HG03196 (cell line): ENCODE results near the gene LPCAT3.

Experiments
- ATAC-seq: cut with Tn5 transposase; IDR thresholded peaks from one replicate; pipeline ENCODE4 v1.9.1; 2021; ENCODE audit not compliant: unreplicated experiment

LPCAT3 gene

DNA sequence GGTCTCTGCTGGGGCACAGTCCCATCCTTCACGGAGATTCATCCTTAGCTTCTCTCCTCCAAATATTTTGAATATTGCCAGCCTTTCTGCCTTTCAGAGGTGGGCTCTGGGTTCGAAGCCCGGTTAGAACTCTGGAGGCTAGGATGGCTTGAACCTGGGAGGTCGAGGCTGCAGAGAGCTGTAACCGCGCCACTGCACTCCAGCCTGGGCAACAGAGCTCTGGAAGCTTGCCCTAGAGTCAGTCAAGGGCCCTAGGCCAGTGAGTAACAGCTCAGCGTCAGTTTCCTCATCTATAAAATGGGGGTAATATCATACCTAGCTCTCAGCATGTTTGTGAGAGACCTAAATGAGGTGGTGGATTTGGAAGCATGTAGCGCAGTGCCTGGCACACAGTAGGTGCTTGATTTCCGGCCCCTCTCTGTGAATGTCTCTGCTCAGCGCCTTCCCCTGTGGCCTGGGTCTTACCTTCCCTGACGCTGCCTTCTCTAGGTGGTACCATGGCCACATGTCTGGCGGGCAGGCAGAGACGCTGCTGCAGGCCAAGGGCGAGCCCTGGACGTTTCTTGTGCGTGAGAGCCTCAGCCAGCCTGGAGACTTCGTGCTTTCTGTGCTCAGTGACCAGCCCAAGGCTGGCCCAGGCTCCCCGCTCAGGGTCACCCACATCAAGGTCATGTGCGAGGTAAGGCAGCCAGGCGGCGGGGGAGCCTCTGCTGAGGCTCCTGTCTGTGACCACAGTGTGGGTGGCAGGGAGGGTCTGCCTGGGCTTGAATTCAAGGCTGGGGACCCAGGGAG, 63.8 kb downstream of the LPCAT3 start:
- no peak for ATAC-seq

GRCh38 chr12:6953442-6954315, 64.6 kb downstream of the LPCAT3 start:
- peak; percentile 34 for ATAC-seq

- ATAC-seq: no peak
Observed at GRCh38 chr12:6952863-6953441, 65.3 kb downstream of the LPCAT3 start.

DNA sequence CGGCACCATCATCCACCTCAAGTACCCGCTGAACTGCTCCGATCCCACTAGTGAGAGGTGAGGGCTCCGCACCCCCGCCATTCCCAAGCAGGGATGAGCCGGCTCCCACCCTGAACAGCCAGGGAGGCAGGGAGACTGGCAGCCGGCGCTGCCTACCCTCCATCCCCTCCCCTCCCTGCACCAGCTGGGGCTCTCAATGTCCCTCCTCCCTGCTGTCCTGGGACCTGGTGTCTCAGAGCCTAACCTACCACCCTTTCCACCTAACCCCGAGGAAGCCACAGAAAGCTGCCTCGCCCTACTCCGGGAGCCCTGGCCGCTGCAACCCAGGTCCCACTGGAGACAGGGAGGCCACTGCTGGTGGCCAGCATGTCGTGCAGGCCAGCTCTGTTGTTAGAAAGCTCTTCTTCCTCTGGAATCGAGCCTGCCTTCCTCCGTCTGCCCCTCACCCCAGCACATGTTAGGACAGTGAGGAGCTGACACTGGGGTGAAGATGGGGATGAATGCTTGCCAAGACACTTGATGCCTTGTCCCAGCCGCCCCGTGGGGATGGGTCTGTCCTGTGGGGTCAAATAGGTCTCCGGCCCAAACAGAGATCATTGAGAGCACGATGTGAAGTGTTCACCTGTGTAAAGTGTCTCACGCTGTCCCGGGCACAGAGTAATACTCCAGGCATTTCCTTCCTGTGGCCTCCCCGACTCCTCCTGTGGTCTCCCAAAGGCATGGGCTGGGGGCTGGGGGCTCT, 66.0 kb downstream of the LPCAT3 start:
- no peak for ATAC-seq

- no peak for ATAC-seq
Observed at GRCh38 chr12:6951551-6952120, 66.6 kb downstream of the LPCAT3 start.

GRCh38 chr12:6950811-6951540, 67.3 kb downstream of the LPCAT3 start, which contains the start of gene PTPN6:
TSS of gene PTPN6 (plus strand) at chr12:6951356. CDS start at chr12:6951513, 157 bp downstream.
- ATAC-seq: no peak

DNA sequence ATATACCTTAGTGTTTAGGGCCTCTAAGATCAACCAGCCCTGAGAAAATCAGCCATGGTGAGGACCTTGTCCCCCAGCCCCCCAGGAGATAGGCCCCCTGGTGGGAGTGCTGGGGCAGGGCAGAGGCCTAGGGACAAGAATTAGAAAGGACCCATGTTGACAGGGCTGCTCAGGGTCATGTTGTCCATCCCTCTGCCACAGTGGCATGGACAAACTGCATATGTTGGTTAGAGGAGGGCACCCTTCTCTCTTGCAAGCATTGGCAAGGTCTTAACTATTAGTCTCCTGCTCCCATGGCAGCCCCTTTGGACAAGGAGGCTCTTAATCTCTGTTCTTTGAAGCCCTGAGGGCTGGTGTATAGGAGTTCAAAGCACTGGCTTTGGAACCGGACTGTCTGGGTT, 67.9 kb downstream of the LPCAT3 start:
- ATAC-seq: no peak

GRCh38 chr12:6948873-6949594, 69.2 kb downstream of the LPCAT3 start:
- ATAC-seq: no peak

GRCh38 chr12:6947615-6948014, 70.7 kb downstream of the LPCAT3 start:
- no peak for ATAC-seq

DNA sequence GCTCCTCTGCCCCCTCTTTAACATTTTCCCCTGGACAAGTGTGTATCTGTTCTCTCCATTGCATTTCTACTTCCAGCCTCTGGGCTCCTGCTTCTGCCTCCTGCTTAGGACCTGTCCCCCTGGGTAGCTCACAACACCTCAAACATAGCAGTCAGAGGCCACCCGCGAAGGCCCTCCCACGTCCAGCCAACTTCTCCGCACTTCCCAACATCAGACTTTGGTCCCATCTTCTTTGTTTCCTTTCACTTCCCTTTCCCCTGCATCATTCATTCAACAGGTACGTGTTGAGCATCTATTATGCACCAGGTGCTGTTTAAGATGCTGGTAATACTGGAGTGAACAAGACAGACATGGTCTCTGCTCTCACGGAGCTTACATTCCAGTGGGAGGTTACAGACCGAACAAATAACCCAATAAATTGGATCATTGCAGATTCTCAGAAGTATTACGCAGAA, 71.3 kb downstream of the LPCAT3 start:
- ATAC-seq: no peak

- ATAC-seq: no peak
Observed at GRCh38 chr12:6946033-6946919, 72.0 kb downstream of the LPCAT3 start.

GRCh38 chr12:6945613-6946012, 72.7 kb downstream of the LPCAT3 start:
- no peak for ATAC-seq

DNA sequence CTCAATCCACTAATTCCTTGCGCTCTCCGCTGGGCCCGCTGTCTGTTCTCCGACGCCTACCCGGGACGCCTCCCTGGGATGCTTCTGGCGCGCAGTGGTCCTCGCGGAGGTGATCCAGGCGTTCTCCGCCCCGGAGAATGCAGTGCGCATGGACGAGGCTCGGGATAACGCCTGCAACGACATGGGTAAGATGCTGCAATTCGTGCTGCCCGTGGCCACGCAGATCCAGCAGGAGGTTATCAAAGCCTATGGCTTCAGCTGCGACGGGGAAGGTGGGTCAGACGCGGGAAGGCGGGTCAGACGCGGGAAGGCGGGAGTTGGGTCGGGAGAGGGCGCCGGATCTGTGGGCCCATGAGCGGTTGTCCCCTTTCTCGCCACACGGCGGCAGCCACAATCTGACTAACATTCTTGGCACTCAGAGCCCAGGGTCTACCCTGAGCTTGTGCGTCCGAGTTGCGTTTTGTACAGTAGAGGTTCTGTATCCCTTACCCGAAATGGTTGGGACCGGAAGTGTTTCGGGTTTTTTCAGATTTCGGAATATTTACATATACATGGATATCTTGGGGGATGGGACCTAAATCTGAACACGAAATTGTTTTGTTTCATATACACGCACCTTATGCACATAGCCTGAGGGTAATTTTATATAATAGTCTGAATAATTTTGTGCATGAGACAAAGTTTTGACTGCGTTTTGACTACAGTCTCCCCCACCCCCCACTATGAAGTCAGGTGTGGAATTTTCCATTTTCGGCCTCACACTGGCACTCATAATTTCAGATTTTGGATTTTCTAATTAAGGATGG, 73.7 kb downstream of the LPCAT3 start:
- peak; percentile 44 for ATAC-seq

GRCh38 chr12:6943722-6944380, 74.4 kb downstream of the LPCAT3 start, which contains the start of the genes C12orf57 and RNU7-1:
TSS of gene C12orf57 (plus strand) at chr12:6944022. CDS start at chr12:6944122, 100 bp downstream.
TSS of gene RNU7-1 (plus strand) at chr12:6943816.
- peak; percentile 22 for ATAC-seq

GRCh38 chr12:6943389-6943721, 74.9 kb downstream of the LPCAT3 start:
- ATAC-seq: peak; percentile 26

DNA sequence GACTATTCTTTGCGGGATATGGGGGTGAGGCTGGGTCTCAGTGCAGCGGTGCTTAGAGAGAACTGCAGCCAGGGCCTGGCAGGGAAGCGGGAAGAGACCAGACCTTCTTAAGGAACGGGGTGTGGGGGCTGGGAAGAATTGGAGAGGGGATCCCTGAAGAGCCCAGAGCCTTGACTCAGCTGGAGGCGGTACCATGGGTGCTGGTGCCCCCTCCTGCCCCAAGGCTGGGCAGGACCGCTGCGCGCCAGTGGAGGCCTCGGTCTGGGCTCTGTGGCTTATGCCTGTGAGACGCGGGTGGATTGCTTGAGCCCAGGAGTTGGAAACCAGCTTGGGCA, 76.0 kb downstream of the LPCAT3 start:
- no peak for ATAC-seq

- ATAC-seq: no peak
Observed at GRCh38 chr12:6941782-6942181, 76.5 kb downstream of the LPCAT3 start.
